Measurements from ENCODE around the gene HDGFL2.
"Not testable (repeated sequence)": the region's sequence is repeated elsewhere in the genome, so short reads cannot be mapped to it uniquely, and the experiment has no call there.

HDGFL2 gene

DNA sequence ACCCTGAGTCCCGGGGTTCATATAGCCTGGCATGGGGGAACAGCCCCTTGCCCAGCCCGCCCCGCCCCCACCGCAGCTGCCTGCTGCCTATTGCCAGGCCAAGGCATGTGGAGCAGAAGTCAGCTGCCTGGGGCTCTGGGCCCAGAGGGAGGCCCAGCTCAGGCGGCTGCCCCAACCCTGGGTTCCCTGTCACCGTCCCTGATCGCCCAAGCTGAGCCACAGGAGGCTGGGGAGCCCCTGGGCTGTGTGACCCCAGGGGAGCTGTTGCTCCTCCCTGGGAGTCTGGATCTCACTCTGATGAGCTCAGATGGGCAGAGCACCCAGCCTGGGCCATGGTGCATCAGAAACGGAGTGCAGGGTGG lies 44.8 kb downstream of the HDGFL2 start:
- no peak for DNase-seq (ENCODE audit: low read depth)

DNA sequence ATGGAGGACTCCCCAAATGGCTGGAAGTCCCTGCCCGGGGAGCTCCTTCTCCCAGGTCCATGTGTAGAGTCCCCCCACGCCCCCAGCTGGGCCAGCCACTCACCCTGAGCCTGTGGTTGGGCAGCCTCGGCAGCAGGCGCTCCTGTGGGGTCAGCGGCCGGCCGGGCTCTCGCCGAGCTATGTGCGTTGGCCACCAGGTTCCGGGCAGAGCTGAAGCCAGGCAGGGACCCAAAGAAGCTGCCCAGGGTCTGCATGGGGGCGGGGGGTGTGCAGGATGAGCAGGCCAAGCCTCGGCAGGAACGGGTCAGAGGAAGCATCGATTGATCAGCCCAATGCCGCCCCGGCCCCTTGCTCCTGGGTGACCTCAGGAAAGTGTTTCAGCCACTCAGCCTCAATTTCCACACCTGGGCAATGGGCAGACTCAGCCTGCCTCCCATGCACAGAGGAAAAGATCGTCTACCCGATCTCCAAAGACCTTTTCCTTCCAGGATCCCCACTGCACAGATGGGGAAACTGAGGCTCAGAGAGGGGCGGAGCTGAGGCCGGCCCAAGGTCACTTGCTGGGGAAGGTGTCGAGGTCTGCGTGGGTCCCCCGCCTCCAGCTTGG lies 45.5 kb downstream of the HDGFL2 start:
- DNase-seq (ENCODE audit: low read depth) = no peak

DNA sequence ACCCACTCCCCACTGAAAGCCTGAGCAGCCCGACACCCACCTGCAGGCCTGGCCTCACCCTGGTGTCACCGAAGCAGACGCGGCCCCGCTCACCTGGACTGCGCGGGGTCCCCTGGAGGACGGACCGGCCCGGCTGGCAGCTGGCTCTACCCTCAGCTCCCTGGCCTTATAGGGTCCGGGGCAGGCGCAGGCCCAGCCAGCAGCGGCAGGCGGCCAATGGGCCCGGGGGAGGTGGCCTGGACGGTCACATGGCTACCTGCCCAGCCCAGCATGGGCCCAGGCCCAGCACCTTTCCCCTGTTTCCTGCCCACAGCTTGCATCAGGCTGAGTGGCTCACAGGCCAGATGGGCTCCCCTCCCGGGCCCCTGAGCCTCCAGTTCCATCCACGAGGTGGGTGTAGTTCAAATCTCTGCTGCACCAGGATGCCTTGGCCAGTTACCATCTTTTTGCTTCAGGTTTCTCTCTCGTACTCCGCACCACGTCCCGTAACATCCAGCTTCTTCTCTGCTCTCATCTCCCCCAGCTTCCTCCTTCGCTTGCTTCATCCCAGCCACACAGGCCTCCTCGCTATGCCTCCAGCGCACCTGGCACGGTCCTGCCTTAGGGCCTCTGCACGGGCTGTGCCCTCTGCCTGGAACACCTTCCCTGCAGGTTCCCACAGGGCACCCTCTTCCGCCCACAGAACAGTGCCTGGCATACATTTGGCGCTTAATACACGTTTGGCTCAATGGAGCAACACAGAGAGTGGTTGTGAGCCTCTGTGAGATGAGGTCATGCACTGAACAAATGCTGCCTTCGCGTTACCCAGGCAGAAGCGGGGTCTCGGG lies 46.5 kb downstream of the HDGFL2 start, which contains the start of gene PLIN4:
Gene PLIN4 (minus strand): TSS at position 142 of the 827 bp plus-strand sequence. CDS start 214 bp downstream, outside the sequence.
- no peak for DNase-seq (ENCODE audit: low read depth)

DNA sequence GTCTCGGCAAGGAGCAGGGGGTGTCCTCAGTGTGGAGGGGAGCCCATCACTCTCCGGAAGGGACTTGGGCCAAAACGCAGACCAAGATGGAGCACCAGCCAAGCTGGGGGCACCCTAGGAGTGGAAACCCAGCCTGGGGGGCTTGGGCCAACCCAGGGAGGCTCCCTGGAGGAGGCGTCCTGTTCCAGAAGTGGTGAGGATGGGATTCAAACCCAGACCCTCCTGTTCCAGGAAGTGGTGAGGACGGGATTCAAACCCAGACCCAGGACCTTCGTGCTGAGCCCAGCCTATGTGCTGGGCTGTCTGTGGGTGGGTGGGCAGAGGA lies 47.0 kb downstream of the HDGFL2 start:
- no peak for DNase-seq (ENCODE audit: low read depth)

DNA sequence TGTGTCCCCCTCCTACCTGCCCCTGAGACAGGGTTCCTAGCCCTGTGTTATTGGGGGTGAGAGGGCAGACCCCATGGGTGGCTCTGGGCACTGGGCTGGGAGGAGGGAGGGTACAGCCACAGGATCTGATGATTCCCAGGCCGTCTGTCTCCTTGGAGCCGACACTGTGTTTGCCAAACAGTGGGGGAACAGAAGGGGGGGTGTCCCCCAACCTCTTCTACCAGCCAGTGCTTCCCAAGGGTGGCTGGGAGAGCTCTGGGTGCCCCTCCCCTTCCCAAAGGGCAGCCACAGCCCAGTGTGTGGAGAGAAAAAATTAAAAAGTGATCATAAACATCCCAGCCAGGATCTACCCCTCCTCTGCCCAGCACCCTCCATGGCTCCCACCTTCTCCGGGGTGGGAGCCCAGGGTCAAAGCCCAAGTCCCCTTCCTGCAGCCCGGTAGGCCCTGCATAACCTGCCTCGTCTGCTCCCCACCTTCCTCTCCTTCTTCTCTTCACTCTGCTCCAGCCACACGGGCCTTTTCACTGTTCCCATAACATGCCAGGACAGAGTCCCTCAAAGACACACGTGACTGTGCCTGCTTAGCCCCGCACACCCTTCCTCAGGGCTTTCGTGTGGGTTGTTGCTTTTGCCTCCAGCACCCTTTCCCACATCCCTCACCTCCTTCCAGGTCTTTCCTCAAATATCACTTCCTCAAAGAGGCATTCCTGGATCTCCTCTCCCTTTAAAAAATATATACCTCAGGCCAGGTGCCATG lies 47.6 kb downstream of the HDGFL2 start:
- DNase-seq (ENCODE audit: low read depth) = no peak

DNA sequence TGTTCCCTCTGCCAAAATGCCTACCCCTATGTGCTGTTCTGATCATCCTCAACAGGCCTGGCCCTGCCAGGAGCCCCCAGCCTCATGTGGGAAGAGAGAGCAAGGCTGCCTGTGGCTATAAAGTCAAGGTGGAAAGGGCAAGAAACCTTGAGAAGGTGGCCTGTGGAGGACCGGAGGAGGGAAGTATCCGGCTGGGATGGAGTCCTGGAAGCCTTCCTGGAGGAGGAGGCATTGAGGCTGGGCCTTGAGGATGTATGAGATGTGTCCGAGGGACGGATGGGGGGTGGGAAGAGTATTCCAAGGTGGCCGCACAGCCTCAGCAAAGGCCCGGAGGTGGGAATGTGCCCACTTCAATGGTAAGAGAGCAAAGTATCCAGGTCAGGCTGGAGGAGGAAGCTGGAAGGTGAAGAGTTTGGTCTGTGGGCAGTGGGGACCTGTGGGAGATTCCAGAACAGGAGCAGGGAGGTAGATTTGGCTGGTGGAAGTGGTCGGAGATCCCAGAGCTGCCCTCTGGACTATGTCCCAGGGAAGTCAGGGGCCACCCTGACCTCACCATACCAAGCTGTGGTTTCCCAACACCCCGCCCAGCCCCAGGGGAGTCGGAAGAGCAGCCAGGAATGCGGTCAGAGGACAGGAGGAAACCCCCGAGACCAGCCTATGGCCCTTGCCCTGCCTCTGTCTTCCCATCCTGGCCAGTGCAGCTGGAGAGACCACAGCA lies 49.2 kb downstream of the HDGFL2 start:
- DNase-seq (ENCODE audit: low read depth) = no peak

DNA sequence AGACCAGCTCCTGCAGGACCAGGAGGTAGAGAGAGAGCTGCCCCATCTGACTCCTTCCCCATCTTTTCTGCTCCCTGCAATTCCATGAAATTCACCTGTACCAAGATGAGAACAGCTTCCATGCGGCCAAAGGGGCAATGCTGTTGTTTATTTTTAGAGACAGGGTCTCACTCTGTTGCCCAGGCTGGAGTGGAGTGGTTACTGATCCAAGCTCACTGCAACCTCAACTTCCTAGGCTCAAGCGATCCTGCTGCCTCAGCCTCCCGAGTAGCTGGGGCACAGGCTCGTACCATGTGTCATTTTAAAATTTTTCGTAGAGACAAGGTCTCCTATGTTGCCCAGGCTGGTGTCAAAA lies 49.8 kb downstream of the HDGFL2 start:
- no peak for DNase-seq (ENCODE audit: low read depth)

DNA sequence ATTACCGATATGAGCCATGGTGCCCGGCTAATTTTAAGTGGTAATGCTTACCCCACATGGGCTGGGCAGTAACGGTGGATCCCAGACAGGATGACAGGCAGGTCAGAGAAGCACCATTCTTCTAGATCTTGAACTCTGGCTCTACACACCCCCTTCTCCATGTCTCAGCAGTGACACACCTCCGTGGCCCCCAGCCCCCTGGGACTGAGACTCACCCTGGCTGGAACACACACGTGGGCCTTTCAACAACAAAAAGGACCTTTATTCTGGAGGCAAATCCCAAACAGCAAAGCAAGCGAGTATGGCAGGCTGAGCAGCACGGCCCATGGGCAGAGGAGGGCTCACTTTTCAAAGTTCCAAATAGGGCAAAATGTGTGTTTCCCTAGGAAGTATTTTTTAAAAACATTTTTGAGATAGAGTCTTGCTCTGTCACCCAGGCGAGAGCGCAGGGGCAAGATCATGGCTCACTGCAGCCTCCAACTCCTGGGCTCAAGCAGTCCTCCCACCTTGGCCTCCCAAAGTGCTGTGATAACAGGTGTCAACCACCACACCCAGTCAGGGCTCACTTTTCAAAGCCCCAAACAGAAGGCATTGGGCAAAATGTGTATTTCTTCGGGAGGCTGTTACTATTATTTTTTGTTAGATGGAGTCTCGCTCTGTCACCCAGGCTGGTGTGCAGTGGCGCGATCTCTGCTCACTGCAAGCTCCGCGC lies 50.4 kb downstream of the HDGFL2 start:
- no peak for DNase-seq (ENCODE audit: low read depth)

DNA sequence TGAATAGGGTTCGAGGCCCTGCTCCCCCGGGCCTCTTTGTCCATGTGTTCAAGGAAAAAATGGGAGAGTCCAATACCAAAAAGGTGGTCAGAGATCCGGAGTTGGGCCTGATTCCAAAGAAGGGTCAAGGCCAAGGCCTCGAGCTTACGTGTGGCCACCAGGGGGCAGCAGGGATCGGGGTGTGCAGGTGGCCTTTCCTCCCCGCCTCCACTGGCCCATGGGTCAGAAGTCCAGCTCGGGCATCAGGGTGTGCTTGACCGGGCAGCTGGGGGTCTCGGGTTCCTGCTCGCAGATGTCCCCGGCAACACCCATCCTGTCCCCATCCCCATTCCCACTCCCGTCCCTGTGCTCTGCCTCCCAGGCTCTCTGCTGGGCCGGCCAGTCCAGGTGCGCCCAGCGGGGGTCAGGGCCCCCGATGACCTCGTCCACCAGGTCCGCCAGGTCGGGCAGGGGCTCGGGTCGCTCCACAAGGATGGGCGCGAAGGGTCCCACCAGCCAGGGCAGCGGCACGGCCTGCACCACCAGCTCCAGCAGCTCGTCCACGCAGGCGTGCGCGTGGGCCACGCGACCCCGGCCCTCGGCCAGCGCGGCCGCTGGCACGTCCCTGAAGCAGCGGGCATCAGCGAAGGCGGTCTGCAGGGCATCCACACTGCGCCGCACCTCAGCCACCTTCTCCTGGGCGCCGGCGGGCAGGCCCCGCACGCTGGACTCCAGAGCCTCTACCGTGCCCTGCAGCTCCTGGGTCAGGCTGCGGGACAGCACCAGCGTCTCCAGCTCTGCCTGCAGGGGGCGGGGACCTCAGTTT lies 51.4 kb downstream of the HDGFL2 start:
- no peak for DNase-seq (ENCODE audit: low read depth)

DNA sequence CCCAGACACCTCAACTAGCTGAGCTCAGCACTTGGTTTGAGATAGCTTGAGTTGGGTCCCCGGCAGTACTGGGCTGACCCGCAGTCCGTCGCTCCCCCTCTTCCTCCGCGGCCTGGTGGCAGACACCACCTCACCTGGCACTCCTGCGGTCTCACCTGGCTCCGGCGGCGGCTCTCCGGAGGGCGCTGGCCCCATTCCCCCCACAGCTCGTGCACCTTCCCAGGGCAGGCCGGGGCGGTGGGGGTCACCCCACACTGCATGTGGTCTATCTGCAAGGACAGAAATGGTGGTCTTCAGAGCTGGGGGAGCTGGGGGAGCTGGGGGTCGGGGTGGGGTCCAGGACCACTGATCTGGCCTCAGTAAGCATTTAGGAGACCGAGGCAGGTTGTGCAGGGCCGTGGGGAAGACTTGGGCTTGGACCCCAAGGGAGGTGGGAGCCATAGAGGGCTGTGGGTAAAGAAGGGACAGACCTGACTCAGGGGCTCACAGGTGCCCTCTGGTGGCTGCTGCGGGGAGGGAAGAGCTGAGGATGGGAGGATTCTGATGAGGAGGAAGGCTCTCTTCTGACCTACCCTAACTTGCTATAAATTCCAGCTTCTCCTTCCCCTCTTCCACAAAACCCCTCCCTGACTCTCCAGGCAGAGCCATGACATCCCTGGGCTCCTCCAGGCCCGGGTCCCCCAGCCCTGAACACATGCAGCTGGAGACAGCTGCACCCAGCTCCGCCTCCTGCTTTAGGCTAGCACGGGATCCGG lies 52.9 kb downstream of the HDGFL2 start:
- peak; percentile 57 for DNase-seq (ENCODE audit: low read depth)

DNA sequence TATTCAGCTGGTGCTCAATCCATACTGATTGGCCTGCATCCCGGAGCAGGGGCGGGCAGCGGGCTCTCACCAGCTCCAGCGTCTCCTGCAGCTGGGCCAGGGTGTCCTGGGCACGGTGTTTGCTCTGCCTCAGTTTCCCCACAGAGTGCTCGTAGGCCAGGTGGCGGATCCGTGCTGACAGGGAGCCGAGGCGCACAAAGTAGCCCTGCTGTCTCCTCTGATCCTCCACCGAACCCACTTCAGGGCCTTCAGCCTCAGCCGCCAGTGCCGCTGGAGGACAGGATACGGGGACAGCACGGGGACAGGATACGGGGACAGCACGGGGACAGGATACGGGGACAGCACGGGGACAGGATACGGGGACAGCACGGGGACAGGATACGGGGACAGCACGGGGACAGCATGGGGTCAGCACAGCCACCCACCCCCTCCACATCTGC lies 53.5 kb downstream of the HDGFL2 start:
- DNase-seq (ENCODE audit: low read depth) = no peak

DNA sequence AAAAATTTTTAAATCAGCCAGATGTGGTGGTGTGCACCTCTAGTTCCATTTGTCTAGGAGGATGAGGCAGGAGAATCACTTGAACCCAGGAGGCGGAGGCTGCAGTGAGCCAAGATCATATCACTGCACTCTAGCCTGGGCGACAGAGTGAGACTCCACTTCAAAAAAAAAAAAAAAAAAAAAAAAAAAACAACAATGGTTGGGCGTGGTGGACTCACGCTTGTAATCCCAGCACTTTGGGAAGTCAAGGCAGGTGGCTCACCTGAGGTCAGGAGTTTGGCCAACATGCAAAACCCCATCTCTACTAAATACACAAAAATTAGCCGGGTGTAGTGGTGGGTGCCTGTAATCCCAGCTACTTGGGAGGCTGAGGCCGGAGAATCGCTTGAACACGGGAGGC lies 55.3 kb downstream of the HDGFL2 start:
- not testable (repeated sequence) for DNase-seq (ENCODE audit: low read depth)

DNA sequence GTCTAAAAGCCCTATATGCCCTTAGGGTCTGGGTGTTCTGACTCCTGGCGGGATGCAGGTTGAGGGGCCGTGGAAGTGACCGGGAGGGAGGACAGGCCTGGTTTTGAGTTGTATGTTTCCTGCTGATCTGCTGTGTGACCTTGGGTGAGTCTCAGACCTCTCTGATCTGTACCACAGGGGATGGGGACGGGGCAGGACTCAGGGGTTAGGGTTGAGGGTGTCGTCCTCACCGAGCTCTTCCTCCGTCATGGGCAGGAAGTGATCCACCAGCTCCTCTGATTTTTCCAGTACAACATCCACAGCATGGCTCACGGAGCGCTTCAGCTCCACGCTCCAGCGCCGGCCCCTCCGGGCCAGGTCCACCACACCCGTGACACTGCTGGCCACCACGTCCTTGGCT lies 56.7 kb downstream of the HDGFL2 start:
- DNase-seq (ENCODE audit: low read depth) = no peak

DNA sequence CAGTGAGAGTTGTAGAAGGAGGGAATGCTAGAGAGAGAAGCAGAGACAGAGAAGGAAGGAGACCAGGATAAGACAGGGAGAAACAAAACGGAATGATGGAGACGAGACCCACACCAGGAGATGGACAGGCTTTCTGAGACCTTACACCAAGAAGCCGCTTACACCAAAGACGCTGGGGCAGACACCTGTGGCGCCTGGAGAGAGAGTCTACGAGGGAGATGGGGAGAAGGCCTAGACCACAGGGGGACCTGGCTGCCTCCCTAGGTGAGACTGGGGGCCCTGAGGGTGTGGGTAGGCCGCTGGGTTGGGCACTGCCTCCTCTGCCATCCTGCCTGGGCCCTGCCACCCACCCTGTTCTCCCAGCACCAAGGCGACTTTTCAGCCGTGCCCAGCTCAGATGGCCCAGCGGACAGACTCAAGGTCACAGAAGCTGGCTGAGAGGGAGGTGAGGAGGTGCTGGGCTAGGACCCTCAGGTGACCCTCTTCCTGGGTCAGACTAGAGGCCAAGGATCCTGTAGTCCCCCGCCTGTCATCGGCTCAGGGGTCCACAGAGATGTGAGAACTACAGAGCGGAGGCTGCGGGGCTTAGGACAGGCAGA lies 57.9 kb downstream of the HDGFL2 start:
- no peak for DNase-seq (ENCODE audit: low read depth)

DNA sequence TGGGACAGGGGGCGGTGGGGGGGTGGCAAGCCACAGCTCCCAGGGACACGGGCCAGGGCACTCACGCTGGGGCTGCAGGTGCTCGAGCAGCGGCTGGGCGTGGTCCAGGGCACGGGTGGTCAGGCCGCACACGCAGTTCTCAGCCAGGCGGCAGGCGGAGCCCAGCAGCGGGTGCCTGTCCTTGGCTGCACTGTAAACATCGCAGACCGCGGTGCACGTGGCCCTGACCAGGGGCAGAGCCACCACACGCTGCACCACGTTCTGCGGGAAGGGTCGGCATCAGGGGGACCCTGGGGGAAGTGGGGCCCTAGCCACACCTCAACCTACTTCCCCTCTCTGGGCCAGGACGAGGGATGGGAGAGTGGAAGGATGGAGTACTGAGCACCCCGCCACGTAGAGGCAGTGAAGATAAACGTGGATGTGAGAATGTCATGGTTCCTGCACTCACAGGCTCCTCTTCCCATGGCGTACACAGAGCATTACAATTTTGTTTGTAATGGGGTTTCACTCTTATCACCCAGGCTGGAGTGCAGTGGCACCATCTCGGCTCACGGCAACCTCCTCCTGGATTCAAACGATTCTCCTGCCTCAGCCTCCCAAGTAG lies 59.6 kb downstream of the HDGFL2 start:
- no peak for DNase-seq (ENCODE audit: low read depth)

DNA sequence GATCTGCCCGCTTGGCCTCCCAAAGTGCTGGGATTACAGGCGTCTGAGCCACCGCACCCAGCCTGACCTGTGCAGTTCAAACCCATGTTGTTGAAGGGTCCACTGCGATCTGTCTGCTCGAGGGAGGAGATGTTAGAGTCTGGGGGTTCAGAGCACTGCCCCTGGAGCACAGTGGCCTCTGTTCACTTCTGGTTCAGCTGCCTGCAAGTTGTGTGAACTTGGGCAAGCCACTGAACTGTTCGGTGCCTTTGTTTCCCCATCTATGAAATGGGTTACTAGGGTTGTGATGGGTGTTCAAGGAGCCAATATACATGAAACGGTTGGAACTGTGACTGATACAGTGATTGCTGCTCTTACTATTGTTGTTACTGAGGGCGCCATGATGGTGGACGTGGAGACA lies 61.2 kb downstream of the HDGFL2 start:
- DNase-seq (ENCODE audit: low read depth) = no peak

DNA sequence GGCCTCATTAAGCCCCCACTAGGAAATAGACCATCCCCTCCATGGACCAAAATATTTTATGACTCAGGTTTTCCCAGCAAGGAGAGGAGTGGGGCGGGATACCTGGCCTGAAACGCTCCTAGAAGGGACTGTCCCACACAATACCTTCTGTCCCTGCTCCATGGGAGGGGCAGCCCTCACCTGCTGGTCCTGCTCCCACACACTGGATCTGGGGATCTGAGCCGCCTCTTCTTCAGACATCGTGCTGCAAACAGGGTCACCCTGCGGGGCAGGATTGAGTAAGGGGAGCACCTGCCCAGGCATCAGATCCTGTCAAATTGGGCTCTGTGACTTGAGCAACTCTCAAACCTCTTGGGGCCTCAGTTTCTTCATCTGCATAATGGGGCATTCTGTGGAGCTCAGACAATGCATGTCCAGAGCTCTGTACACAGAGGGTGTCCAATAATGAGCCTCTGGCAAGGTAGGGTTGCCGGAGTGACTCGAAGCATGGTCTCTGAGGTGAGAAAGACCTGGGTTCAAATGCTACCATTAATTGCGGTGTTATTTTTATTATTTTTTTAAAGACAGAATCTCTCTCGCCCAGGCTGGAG lies 61.8 kb downstream of the HDGFL2 start:
- DNase-seq (ENCODE audit: low read depth) = no peak

DNA sequence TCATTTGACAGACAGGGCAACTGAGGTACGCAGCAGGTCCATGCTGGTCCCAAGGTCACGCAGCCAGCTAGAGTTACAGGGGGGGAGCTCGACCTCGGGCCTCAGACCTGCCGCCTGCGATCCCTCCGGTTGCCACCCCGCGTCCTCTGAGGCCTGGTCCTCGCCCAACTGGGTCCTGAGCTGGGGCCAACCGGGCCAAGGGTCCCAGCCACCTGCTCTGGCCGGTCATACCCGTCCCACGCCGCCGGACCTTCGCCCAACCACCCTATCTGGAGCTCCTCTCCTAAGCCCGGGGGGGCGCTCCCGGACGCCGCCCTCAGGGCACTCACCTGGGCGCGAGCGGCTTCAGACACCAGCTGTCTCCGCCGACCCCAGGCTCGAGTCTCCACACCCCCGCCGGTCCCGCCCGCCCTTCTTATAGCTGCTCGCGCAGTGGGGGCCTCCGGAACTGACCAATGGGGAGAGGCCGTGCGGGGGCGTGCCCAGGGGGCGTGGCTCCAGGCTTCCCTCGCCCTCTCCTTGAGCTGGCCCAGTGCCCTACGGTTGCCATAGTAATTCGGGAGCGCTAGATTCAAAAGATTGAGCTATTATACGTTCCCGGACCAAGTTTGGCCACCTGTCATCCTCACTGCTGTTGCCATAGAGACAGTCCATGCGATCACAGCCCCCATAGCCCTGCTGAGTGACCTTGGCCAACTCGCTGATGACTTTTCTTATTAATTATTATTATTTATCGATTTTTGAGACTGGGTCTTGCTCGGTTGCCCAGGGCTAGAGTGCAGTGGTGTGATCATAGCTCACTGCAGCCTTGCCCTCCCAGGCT lies 63.0 kb downstream of the HDGFL2 start, which contains the start of gene PLIN5:
Gene PLIN5 (minus strand): TSS at position 389 of the 823 bp plus-strand sequence. CDS start 1,150 bp downstream, outside the sequence.
- no peak for DNase-seq (ENCODE audit: low read depth)
